GM21390 (cell line): ENCODE data around the gene VAC14.
"Not testable (repeated sequence)": the region's sequence is repeated elsewhere in the genome, so short reads cannot be mapped to it uniquely, and the experiment has no call there.

Experiments
- ATAC-seq: cut with Tn5 transposase; IDR thresholded peaks from one replicate; pipeline ENCODE4 v1.9.1; 2021; ENCODE audit not compliant: unreplicated experiment

VAC14 gene

GRCh38 chr16:70800781-70801480, at the start of gene VAC14:
Gene VAC14 (minus strand): TSS chr16:70801158. CDS start chr16:70800900, 258 bp downstream.
- ATAC-seq = peak; percentile 91

- not testable (repeated sequence) for ATAC-seq
These were observed 22.6 kb upstream of the VAC14 start for GRCh38 chr16:70823498-70824118.

- not testable (repeated sequence) for ATAC-seq
These were observed 21.8 kb upstream of the VAC14 start for GRCh38 chr16:70822734-70823133.

GRCh38 chr16:70818088-70818487, 17.1 kb upstream of the VAC14 start:
- not testable (repeated sequence) for ATAC-seq

GRCh38 chr16:70809392-70810060, 8.6 kb upstream of the VAC14 start:
- ATAC-seq = peak; percentile 69

GRCh38 chr16:70808371-70808770, 7.4 kb upstream of the VAC14 start:
- no peak for ATAC-seq

GRCh38 chr16:70805787-70806186, 4.8 kb upstream of the VAC14 start:
- ATAC-seq = no peak

- ATAC-seq = no peak
These were observed 4.4 kb upstream of the VAC14 start for GRCh38 chr16:70805380-70805779.

- ATAC-seq = no peak
These were observed 3.8 kb upstream of the VAC14 start for GRCh38 chr16:70804734-70805169.

GRCh38 chr16:70804153-70804733, 3.3 kb upstream of the VAC14 start:
- no peak for ATAC-seq

- no peak for ATAC-seq
These were observed 2.4 kb upstream of the VAC14 start for GRCh38 chr16:70803319-70803718.

- ATAC-seq = no peak
These were observed 653 bp upstream of the VAC14 start for GRCh38 chr16:70801611-70802010.

- no peak for ATAC-seq
These were observed 647 bp downstream of the VAC14 start for GRCh38 chr16:70800311-70800710.

- ATAC-seq = no peak
These were observed 4.7 kb downstream of the VAC14 start for GRCh38 chr16:70796301-70796700.

GRCh38 chr16:70795296-70795912, 5.6 kb downstream of the VAC14 start:
- ATAC-seq = no peak

GRCh38 chr16:70793851-70794502, 7.0 kb downstream of the VAC14 start:
- ATAC-seq = peak; percentile 52

GRCh38 chr16:70790815-70791214, 10.1 kb downstream of the VAC14 start:
- ATAC-seq = no peak

GRCh38 chr16:70789595-70790447, 11.1 kb downstream of the VAC14 start:
- ATAC-seq = no peak

GRCh38 chr16:70788668-70789594, 12.0 kb downstream of the VAC14 start:
- no peak for ATAC-seq
